ENCODE measurements around the gene E2F6. TPM values are rescaled to one million over a fixed set of nuclear protein-coding genes. Genes with fewer than 3 reads are reported as not detected.

Gene E2F6
- total RNA-seq, 1 experiment from 2014 or later = 25.6 TPM

DNA sequence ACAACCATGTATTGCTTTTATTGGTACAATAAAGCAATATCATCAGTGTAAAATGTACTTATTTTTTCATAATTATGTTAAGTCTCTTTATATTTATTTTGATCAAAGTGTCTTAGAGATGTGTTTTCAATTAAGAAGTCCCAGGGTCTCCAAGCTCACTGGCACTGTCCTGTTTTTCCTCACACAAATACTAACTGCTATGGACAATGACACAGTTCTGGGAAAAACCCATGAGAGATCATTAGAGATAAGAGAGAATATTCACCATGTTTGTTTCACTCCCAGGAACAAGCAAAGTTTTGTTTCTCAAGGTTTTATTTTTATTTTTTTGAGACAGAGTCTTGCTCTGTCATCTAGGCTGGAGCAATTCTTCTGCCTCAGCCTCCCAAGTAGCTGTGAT is 38.7 kb downstream of the E2F6 start:
- Histone ChIP-seq H3K4me1 (replicated peaks) (no peaks in the 10 kb centered on the region), H3K4me3 (no peak overlapping the region), H3K27me3 (replicated peaks) (no peaks in the 10 kb centered on the region), H3K36me3 (no peaks in the 10 kb centered on the region), H3K9me3 (replicated peaks) (no peaks in the 10 kb centered on the region), H3K27ac (no peak overlapping the region)
- no peak for DNase-seq (ENCODE audit: low read depth in 1 of 2, low spot score in 2 of 2)

DNA sequence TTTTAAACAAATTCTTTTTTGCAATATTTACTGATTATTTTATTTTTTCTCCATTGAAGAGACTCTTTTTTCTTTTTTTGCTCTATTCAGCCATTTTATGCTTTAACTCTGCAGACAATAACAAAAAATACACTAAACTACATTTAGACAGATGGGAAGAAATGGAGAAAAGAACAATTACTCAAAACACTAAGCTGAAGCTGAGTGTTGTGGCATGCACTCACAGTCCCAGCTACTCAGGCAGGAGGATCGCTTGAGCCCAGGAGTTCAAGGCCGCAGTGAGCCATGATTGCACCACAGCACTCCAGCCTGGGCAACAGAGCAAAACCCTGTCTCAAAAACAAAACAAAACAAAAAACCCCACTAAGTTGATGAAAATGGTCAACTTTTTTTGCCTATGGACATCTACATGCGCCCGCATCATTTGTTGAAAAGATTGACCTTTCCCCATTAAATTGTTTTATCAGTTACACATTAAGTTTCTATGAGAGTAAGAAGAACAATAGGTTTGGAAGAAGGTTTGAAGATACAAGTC is 43.0 kb downstream of the E2F6 start:
- H3K27ac ChIP-seq = no peak overlapping the region
- H3K27me3 ChIP-seq (replicated peaks) = no peaks in the 10 kb centered on the region
- no peaks in the 10 kb centered on the region for H3K4me1 ChIP-seq (replicated peaks)
- H3K9me3 ChIP-seq (replicated peaks) = peaks cover 6% of the 10 kb centered on the region; the same call in 1 of the 2 replicates
- no peak for DNase-seq (ENCODE audit: low read depth in 1 of 2, low spot score in 2 of 2)
- H3K36me3 ChIP-seq = no peaks in the 10 kb centered on the region
- H3K4me3 ChIP-seq = no peak overlapping the region

DNA sequence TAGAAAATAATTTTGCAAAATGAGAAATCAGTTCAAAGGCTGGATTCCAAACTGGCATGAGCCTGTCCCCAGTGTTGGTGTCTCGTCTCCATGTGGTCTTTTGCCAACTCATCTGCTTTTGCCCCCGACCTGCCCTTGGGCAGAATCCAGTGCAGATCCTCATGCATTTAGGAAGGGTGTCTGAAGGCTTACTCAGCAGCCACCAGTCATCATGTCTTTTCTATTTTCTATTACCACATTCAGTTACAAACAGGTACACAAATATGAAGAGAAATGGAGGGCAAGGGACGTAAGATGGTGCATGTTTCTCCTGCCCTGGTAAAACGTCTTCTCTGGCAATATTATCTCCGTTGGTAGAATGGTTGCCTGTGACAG is 43.5 kb downstream of the E2F6 start:
- no peaks in the 10 kb centered on the region for H3K36me3 ChIP-seq
- no peaks in the 10 kb centered on the region for H3K4me1 ChIP-seq (replicated peaks)
- no peak for DNase-seq (ENCODE audit: low read depth in 1 of 2, low spot score in 2 of 2)
- no peaks in the 10 kb centered on the region for H3K27me3 ChIP-seq (replicated peaks)
- H3K4me3 ChIP-seq = no peak overlapping the region
- no peak overlapping the region for H3K27ac ChIP-seq
- H3K9me3 ChIP-seq (replicated peaks) = peaks cover 11% of the 10 kb centered on the region; the same call in 1 of the 2 replicates

DNA sequence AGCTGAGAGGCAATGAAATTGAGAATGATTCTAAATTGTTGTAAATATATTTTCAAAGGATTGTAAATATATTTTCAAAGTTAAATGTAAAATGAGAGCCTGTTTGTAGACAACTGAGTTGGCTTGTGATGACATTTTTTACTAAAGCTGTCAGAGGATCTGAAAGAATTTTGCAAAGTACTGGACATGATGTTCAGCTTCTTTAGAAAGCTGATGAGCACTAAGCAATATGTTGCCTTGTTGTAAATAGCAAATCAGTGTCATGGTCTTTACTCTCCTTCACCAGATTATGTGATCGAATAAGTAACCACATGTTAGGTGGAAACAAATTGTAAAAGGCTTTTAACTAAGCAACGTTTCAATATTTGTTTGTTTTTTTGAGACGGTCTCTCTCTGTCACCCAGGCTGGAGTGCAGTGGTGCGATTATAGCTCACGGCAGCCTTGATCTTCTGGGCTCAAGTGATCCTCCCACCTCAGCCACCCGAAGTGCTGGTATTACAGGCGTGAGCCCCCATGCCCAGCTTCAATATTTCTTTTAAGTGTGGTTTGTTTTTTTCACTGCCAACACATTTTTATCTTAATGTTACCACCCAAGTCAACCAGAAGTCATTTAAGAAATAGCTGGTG is 44.0 kb downstream of the E2F6 start:
- H3K36me3 ChIP-seq = no peaks in the 10 kb centered on the region
- no peak overlapping the region for H3K4me3 ChIP-seq
- peaks cover 16% of the 10 kb centered on the region; the same call in 1 of the 2 replicates for H3K9me3 ChIP-seq (replicated peaks)
- no peaks in the 10 kb centered on the region for H3K27me3 ChIP-seq (replicated peaks)
- no peak overlapping the region for H3K27ac ChIP-seq
- H3K4me1 ChIP-seq (replicated peaks) = no peaks in the 10 kb centered on the region
- DNase-seq (ENCODE audit: low read depth in 1 of 2, low spot score in 2 of 2) = no peak

DNA sequence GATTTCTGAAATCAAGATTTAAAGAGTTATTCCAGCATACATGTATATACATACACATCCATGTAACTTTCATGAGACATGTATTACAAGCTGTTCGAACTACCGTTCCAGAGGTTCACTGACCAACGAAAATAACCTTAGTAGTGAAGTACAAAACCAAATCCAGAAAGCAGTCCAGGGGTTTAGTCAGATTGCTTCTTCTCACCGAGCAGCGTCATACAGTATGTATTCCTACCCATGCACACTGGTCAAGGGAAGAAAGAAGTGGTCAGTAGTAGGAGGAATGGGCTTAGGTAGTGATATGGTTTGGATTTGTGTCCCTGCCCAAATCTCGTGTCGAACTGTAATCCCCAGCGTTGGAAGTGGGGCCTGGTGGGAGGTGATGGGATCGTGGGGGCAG is 45.3 kb downstream of the E2F6 start:
- no peak overlapping the region for H3K27ac ChIP-seq
- H3K9me3 ChIP-seq (replicated peaks) = peaks cover 16% of the 10 kb centered on the region; the same call in 1 of the 2 replicates
- H3K36me3 ChIP-seq = no peaks in the 10 kb centered on the region
- peaks cover 4% of the 10 kb centered on the region for H3K4me1 ChIP-seq (replicated peaks)
- H3K4me3 ChIP-seq = no peak overlapping the region
- H3K27me3 ChIP-seq (replicated peaks) = no peaks in the 10 kb centered on the region
- no peak for DNase-seq (ENCODE audit: low read depth in 1 of 2, low spot score in 2 of 2)

DNA sequence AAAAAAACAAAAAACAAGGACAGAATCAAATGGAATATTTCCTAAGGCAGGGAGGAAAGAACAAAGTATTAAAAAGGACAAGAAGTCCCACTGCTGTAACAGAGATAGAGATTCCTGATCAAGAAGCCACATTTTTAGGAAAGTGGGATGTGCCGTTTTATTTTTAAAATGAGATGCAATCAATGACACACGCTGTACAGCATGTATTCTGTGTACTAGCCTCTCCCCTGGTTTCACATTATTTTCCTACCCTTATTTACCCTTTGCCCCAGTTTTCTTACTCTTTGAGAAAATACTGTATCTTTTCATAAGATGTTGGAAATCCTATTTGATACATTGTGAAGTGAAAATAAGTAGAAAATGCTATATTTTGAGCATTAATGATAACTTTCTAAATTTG is 45.8 kb downstream of the E2F6 start:
- Histone ChIP-seq H3K9me3 (replicated peaks) (peaks cover 16% of the 10 kb centered on the region; the same call in 1 of the 2 replicates), H3K27ac (no peak overlapping the region), H3K4me1 (replicated peaks) (peaks cover 9% of the 10 kb centered on the region), H3K4me3 (no peak overlapping the region), H3K36me3 (no peaks in the 10 kb centered on the region), H3K27me3 (replicated peaks) (no peaks in the 10 kb centered on the region; the same call in 1 of the 2 replicates)
- DNase-seq (ENCODE audit: low read depth in 1 of 2, low spot score in 2 of 2) = no peak

DNA sequence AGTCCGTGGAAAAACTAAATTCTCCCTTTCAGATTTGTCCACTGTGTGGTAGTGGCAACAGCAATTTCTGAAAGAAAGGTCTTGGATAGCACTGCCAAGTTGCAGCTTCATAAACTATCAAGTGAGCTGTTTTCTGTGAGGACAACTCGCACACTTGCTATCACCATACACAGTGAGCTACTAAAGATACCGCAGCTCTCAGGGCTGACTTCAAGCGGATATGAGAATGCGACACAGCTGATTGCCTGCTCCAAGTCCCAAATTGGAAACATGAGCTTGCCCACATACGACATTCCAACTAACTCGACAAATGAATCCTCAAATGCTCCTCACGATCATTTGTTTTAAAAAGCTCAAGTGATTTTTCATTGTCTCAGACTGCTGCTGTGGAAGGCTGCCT is 46.2 kb downstream of the E2F6 start:
- peaks cover 9% of the 10 kb centered on the region for H3K4me1 ChIP-seq (replicated peaks)
- no peak overlapping the region for H3K4me3 ChIP-seq
- no peak for DNase-seq (ENCODE audit: low read depth in 1 of 2, low spot score in 2 of 2)
- H3K27ac ChIP-seq = no peak overlapping the region
- peaks cover 16% of the 10 kb centered on the region; the same call in 1 of the 2 replicates for H3K9me3 ChIP-seq (replicated peaks)
- H3K27me3 ChIP-seq (replicated peaks) = no peaks in the 10 kb centered on the region; the same call in 1 of the 2 replicates
- H3K36me3 ChIP-seq = no peaks in the 10 kb centered on the region

DNA sequence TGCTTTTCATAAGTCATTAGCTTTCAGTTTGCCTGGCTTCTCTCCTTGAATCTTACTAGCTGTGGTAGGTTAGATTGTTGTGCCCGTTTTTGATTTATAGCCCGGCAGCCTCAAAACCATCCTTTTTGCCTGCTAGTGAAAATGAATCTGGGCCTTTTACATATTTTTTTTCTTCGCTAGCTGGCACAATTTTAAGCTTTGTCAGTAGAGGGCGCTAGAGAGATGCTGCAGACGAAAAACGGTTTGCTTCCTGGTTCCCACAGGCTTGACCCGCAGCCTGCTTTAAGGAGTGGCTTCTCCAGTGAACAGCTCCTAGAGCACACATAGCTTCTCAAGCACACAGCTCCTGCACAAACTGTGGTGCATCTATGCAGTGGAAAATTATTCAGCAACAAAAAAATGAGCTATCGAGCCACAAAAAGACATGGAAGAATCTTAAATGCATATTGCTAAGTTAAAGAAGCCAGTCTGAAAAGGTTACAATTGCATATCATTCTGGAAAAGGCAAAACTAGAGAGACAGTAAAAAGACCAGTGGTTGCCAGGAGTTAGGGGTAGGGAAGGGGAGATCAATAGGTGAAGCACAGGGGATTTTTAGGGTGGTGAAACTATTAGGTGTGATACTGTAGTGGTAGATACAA is 47.9 kb downstream of the E2F6 start:
- no peak overlapping the region for H3K4me3 ChIP-seq
- H3K4me1 ChIP-seq (replicated peaks) = peaks cover 9% of the 10 kb centered on the region
- no peak overlapping the region for H3K27ac ChIP-seq
- H3K9me3 ChIP-seq (replicated peaks) = peaks cover 16% of the 10 kb centered on the region; the same call in 1 of the 2 replicates
- H3K36me3 ChIP-seq = no peaks in the 10 kb centered on the region
- H3K27me3 ChIP-seq (replicated peaks) = no peaks in the 10 kb centered on the region; the same call in 1 of the 2 replicates
- no peak for DNase-seq (ENCODE audit: low read depth in 1 of 2, low spot score in 2 of 2)

DNA sequence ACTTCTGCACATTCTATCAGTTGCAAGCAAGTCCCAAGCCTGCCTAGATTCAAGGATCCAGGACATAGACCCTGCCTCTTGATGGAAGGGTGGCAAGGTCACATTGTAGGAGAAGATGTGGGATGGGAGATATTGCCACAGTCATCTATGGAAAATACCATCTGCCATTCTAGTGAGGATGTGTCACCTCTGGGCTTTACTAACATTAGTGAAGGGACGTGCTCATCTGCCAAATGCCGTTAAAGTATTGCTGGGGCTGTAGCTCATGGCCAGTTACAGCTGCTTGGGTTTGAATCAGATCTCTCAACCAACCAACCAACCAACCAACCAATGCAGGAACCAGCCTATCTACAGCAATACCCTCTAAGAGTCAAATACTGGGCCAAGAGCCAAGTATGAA is 49.0 kb downstream of the E2F6 start:
- Histone ChIP-seq H3K27ac (no peak overlapping the region), H3K27me3 (replicated peaks) (no peaks in the 10 kb centered on the region; the same call in 1 of the 2 replicates), H3K9me3 (replicated peaks) (peaks cover 16% of the 10 kb centered on the region; the same call in 1 of the 2 replicates), H3K4me3 (no peak overlapping the region), H3K4me1 (replicated peaks) (peaks cover 12% of the 10 kb centered on the region), H3K36me3 (no peaks in the 10 kb centered on the region)
- no peak for DNase-seq (ENCODE audit: low read depth in 1 of 2, low spot score in 2 of 2)

DNA sequence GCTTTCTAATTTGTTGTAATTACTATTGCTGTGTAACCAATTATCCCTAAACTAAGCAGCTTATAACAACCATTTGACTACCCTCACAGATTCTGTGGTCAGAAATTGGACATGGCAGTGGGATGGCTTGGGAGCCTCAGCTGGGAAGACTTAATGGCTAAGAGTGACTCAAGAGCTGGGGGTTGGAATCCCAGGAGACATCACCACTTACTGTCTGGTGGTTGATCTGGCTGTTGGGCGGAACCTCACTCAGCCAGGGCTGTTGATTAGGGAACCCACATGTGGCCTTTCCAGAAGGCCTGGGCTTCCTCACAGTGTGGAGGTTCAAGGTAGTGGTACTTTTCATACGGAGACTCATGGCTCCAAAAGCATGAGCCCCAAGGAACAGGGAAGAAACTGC is 49.8 kb downstream of the E2F6 start:
- no peaks in the 10 kb centered on the region for H3K36me3 ChIP-seq
- H3K27ac ChIP-seq = no peak overlapping the region
- peaks cover 16% of the 10 kb centered on the region; the same call in 1 of the 2 replicates for H3K9me3 ChIP-seq (replicated peaks)
- DNase-seq (ENCODE audit: low read depth in 1 of 2, low spot score in 2 of 2) = no peak
- no peaks in the 10 kb centered on the region; the same call in 1 of the 2 replicates for H3K27me3 ChIP-seq (replicated peaks)
- peaks cover 15% of the 10 kb centered on the region for H3K4me1 ChIP-seq (replicated peaks)
- no peak overlapping the region for H3K4me3 ChIP-seq

DNA sequence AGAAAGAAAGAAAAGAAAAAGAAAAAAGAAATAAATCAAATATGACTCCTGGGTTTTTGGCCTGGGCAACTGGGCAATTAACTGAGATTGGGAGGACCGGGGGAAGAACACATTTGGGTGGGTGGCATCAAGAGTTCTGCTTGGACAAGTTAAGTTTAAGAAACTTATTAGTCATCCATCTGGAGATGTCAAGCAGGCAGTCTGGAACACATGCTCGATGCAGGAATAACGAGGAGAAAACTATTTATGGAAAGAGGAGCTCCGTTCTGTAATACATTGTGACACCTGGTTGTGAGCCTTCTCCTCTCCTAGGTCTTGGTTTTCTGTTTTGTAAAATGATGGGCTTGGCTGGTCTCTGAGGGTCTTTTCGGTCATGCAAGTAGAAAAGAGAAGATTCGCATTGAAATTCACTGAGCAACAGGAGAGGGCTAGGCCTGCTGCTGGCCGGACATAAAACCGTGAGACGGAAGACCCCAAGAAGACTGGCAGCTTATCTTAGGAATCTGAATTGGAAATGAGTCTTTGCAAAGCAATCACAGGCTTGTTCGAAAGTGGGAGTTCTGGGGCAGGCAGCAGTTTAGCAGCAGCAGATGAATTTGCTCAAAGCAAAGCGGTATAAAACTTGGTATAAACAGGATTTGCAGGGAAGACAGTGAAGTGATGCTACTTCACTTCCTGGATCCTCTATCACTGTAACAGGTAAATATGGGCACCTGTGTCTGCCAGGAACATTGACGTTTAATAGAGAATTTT is 51.4 kb downstream of the E2F6 start:
- H3K27me3 ChIP-seq (replicated peaks) = no peaks in the 10 kb centered on the region; the same call in 1 of the 2 replicates
- no peak overlapping the region for H3K27ac ChIP-seq
- peaks cover 15% of the 10 kb centered on the region for H3K4me1 ChIP-seq (replicated peaks)
- no peak for DNase-seq (ENCODE audit: low read depth in 1 of 2, low spot score in 2 of 2)
- H3K4me3 ChIP-seq = no peak overlapping the region
- H3K36me3 ChIP-seq = no peaks in the 10 kb centered on the region
- peaks cover 16% of the 10 kb centered on the region; the same call in 1 of the 2 replicates for H3K9me3 ChIP-seq (replicated peaks)

DNA sequence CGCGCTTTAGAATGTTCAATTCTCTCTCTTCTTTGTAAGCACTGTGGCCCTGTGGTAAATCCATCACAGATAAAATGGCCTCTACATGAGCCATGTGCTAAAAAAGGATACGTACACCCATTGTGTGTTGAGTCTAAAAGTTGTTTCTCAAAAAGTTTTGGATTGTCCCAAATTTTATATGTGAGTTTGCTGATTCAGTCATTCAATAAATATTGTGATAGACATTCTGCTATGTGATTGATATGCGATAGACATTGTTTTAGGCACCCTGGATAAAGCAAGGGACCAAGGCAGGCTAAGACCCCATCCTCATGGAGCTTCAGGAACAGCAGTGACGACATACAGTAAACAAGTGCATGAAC is 53.5 kb downstream of the E2F6 start:
- Histone ChIP-seq H3K27ac (no peak overlapping the region), H3K4me1 (replicated peaks) (peaks cover 19% of the 10 kb centered on the region), H3K4me3 (no peak overlapping the region), H3K36me3 (no peaks in the 10 kb centered on the region), H3K27me3 (replicated peaks) (no peaks in the 10 kb centered on the region; the same call in 1 of the 2 replicates), H3K9me3 (replicated peaks) (peaks cover 5% of the 10 kb centered on the region; the same call in 1 of the 2 replicates)
- no peak for DNase-seq (ENCODE audit: low read depth in 1 of 2, low spot score in 2 of 2)

DNA sequence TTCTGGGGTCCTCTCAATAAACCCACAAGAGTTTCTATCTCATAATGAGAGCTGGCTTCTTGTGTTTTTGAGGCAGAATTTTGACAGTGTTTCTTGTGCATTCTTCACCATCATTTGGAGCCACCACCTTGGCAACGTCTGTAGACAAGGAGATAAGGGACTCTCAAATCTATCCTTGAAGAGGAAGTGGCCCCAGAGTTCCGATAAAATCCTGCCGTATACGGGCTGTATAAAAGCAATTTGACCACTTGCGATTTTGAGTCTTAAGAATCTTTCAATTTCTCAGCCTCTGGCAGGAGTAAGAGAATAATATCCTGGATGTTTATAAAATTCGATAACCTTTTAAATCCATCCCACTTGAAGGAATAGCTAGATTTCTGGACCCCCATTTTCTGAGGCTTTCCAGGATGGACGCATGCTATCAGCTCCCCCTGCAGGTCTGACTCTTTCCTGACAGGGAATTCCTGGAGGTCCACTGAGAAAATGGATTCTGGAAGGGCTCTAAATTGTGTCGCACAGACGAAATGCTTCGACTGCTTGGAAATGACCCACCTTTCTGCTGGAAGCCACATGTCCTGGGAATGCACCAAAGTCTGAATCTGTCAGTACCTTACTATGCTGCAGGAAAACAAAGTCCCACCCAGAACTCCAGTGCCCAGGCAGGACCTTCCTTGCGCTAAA is 54.1 kb downstream of the E2F6 start:
- Histone ChIP-seq H3K27me3 (replicated peaks) (no peaks in the 10 kb centered on the region; the same call in 1 of the 2 replicates), H3K4me1 (replicated peaks) (peaks cover 23% of the 10 kb centered on the region), H3K9me3 (replicated peaks) (no peaks in the 10 kb centered on the region; the same call in 1 of the 2 replicates), H3K36me3 (no peaks in the 10 kb centered on the region), H3K27ac (no peak overlapping the region), H3K4me3 (peak overlapping the region; percentile 24; the same call in 1 of the 2 replicates)
- DNase-seq (ENCODE audit: low read depth in 1 of 2, low spot score in 2 of 2) = peak; percentile 54
